HUES6 (cell line): ENCODE measurements around the gene LAMB1.

ENCODE experiments used
- H3K27ac ChIP-seq: 2 replicates; pipeline ENCODE4 v1.7.0; 2013; ENCODE audit warnings: low read depth, mild to moderate bottlenecking, low read length, inconsistent platforms
- H3K27me3 ChIP-seq: 2 replicates; pipeline ENCODE4 v1.6.1; 2013; ENCODE audit warnings: low read length; ENCODE audit not compliant: control insufficient read depth, insufficient read depth
- H3K36me3 ChIP-seq: 2 replicates; pipeline ENCODE4 v1.6.1; 2013; ENCODE audit warnings: low read length; ENCODE audit not compliant: control insufficient read depth, insufficient read depth
- H3K4me1 ChIP-seq: 2 replicates; pipeline ENCODE4 v1.6.1; 2013; ENCODE audit warnings: low read length; ENCODE audit not compliant: control insufficient read depth, insufficient read depth
- H3K4me3 ChIP-seq: 2 replicates; pipeline ENCODE4 v1.5.1; 2013; ENCODE audit warnings: low read depth, low read length
- H3K9ac ChIP-seq: one replicate; pipeline ENCODE4 v1.6.1; 2013; ENCODE audit warnings: mild to moderate bottlenecking, low read length
- H3K9me3 ChIP-seq: 2 replicates; pipeline ENCODE4 v1.6.1; 2013; ENCODE audit warnings: low read depth, low read length; ENCODE audit not compliant: control insufficient read depth, insufficient read depth

Gene LAMB1

DNA sequence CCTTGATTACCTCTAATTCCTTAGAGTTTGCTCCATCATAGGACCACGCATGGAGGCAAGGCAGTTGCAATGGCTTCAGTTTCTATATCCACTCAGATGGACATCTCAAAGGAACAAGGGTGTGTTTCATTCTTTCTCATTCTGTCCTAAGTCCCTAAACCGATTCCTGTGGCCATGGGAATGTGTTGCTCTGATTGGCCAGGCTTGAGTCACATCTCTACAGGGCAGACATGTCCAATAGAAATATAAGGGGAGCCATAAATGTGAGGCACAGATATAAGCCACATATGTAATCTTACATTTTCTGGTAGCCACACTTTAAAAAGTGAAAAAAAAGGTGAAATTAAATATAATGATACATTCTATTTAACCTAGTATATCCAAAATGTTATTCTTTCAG, 128.8 kb downstream of the LAMB1 start:
- Histone ChIP-seq H3K4me1 (no peaks in the 10 kb centered on the region), H3K36me3 (no peaks in the 10 kb centered on the region), H3K9ac (no peak overlapping the region), H3K27me3 (no peaks in the 10 kb centered on the region), H3K9me3 (no peaks in the 10 kb centered on the region), H3K27ac (no peak overlapping the region), H3K4me3 (no peak overlapping the region)
